GM19328 (cell line): ENCODE results near the gene DLG1.
"Not testable (repeated sequence)": the region's sequence is repeated elsewhere in the genome, so short reads cannot be mapped to it uniquely, and the experiment has no call there.

Source experiments
- ATAC-seq: cut with Tn5 transposase; IDR thresholded peaks from one replicate; pipeline ENCODE4 v1.9.1; 2021; ENCODE audit warnings: mild to moderate bottlenecking, moderate library complexity; ENCODE audit not compliant: unreplicated experiment

DLG1 gene

DNA sequence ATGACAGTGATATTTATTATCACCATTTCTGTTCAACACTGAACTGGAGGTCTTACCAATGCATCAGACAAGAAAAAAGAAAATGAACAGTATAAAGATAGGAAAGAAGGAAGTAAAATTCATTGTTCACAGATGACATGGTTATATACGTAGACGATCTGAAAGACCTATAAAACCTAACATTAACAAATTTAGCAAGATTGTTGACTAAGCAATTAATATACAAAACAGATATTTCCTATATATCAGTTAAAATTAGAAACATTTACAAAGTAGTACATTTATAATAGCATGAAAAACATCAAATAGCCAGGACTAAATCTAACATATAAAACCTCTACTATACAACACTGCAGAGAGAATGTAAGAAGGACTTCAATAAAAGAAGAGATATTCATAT lies 176.0 kb downstream of the DLG1 start:
- no peak for ATAC-seq

GRCh38 chr3:197117114-197117513 lies 181.3 kb downstream of the DLG1 start:
- no peak for ATAC-seq

GRCh38 chr3:197114007-197114406 lies 184.4 kb downstream of the DLG1 start:
- no peak for ATAC-seq

GRCh38 chr3:197111685-197112084 lies 186.7 kb downstream of the DLG1 start:
- ATAC-seq, result no peak

DNA sequence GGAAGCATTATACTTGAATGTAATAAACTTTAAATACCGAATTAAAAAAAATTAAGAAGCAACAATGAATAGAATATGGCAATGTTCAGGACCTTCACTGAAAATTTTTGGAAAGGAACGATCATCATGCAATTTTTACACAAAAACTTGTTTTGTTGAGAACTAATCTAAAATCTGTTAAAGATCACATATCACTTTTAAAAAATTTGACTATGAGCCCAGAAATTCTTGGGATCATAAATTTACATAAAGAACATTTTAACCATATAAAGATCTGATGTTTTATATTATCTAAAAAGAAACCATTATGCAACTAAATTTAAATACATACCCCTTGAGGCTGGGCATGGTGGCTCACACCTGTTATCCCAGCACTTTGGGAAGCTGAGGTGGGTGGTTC lies 192.6 kb downstream of the DLG1 start:
- ATAC-seq, result no peak

DNA sequence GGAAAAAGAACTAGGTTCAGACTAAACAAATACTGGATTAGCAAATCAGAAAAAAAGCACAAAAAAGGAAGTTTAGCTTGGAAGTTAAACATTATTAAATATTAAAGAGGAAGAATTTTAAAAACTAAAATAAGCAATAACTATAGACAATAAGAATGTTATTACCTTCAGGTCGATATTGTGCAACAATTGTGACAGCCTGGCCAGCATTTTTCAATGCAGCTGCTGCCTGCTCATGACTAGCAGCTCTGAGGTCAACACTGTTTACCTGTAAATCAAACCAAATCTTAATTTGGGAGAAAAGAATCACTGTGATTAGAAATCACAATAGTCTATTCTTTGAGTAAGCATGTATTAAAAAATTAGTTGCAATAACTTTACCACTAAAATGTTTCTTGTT lies 193.7 kb downstream of the DLG1 start:
- no peak for ATAC-seq

DNA sequence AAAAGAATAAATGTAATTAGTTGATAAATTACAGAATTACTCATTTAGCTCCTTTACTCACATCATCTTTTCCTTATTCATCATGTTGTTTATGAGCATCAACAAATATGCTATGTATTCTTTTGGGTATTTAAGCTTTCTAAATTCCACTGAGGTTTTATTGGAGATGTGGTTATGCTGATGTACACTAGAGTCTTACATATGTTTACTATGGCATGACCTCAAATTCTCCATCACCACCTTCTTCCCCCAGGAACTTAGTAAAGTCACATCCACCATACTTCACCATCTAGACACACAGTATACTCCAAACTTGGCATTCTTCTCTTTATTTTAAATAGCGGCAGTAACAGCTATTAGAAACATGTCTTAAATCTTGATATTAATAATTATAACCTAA lies 194.6 kb downstream of the DLG1 start:
- ATAC-seq, result no peak

DNA sequence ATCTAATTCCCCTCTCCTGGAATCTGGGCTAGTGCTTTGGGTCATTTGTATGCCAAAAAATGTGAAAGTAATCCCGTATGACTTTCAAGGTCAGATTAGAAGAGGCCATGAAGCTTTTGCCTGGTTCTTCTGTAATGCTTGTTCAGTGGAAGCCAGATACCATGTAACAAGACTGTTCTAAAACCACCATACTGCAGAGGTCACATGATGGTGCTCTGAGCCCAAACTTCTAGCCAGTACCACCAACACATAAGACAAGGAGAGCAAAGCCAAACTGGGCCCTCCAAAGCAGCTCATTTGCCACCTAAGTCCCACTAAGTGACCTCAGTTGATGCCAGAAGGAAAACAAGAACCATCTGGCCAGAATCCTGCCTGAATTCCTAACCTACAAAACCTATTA lies 204.5 kb downstream of the DLG1 start:
- no peak for ATAC-seq

DNA sequence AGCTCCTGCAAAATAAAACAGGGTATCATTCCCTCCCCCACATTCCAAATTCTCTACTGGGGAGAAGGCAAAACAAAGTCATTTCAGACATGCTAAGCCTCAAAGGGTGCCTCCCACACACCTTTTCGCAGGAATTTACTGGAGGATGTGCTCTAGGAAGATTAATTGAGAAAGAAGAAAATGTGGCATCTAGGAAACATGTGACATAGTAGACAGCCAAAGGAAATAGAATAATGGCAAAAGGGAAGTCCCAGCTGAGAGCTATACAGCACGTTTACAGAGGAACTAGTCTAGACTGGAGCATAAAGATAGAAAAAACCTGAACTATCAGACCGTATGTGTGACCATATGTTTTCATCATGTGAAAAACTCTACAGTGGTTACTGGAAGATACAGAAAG lies 210.0 kb downstream of the DLG1 start:
- no peak for ATAC-seq

GRCh38 chr3:197085137-197085536 lies 213.3 kb downstream of the DLG1 start:
- no peak for ATAC-seq

DNA sequence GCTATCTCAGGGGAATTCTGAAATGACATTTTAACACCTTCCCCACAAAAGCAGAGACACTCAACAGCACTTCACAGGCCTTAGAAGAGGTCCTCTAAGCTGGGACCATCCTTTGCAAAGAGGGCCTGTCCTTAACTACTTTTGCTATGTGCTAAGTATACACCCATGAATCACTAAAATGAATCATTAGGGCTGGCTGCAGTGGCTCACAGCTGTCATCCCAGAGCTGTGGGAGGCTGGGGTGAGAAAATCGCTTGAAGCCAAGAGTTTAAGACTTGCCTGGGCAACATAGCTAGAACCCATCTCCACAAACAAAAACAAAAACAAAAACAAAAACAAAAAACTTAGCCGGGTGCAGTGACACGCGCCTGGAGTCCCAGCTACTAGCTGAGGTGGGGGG lies 214.9 kb downstream of the DLG1 start:
- no peak for ATAC-seq

DNA sequence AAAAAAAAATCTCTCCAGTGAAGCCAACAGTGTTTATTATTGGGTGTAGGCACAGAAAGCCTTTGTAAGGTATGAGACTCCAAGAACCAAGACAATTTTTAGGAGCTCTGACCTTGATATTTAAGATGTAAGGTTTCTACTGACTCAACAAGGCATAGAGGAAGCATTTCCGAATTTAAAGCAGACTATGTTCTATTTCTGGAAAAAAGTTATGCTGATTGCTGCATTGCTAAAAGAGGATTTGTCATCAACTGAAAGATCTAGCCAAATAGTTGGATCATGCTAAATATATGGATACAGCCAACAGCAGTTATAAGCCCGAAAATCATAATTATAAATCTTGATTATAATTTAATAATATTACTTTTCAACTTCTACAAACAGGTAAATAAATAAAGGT lies 215.5 kb downstream of the DLG1 start:
- no peak for ATAC-seq

DNA sequence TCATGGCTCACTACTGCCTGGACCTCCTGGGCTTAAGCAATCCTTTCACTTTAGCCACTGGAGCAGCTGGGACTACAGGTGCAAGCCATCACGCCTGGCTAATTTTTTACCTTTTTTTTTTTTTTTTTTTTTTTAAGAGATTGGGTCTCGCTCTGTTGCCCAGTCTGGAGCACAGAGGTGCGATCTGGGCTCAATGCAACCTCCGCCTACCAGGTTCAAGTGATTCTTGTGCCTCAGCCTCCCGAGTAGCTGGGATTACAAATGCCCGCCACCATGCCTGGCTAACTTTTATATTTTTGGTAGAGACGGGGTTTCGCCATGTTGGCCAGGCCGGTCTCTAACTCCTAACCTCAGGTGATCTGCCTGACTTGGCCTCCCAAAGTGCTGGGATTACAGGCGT lies 218.1 kb downstream of the DLG1 start:
- ATAC-seq, result no peak

GRCh38 chr3:197076415-197076814 lies 222.0 kb downstream of the DLG1 start:
- no peak for ATAC-seq

DNA sequence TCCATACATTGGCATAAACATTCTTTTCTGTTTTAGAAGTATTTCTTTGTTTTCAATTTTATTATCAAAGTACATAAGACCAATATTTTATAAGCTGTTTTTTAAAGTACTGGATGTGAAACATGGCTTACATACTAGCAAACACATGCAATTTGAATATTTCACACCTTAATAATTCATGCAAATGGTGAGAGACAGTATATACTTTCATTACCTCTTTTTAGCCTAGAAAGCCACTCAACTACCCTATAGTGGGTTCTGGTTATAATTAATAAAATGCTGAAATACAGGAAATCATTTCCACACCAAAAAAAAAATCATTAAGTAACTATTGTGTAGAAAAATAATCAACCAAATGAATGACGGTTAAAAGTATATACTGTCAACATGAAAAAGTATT lies 230.3 kb downstream of the DLG1 start:
- no peak for ATAC-seq

GRCh38 chr3:197064771-197065170 lies 233.6 kb downstream of the DLG1 start:
- no peak for ATAC-seq

DNA sequence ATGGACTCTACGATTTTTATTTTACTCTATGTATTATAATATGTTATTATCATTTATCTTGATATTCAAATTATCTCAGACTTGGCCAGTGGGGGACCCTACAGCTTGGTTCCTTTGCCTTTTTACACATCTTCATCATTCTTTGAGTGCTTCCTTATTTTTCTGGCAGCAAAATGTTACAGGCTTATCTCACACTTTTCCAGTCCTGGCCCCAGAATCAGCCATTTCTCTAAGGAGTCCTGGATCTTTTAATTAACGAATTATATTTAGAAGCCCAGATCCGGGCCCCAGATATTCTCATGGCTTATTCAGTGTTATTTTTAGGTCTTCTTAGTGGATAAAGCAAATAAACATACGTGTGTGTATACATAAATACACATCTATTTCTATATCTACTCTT lies 236.0 kb downstream of the DLG1 start:
- no peak for ATAC-seq

DNA sequence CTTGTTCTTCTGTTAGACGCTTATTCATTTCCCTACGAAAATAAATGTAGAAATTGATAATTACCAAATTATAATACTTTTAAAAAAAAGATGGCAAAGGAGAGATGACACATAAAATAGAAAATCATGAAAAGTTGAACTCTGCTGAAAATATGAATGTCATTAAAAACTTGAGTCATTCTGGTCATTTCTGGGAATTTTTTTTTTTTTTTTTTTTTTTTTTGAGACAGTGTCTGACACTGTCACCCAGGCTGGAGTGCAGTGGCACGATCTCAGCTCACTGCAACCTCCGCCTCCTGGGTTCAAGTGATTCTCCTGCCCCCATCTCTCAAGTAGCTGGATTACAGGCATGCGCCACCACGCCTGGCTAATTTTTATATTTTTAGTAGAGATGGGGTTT lies 246.8 kb downstream of the DLG1 start:
- not testable (repeated sequence) for ATAC-seq

GRCh38 chr3:197050511-197050910 lies 247.9 kb downstream of the DLG1 start:
- ATAC-seq, result no peak

- ATAC-seq, result no peak
Observed at GRCh38 chr3:197042539-197042938, 255.9 kb downstream of the DLG1 start.

- ATAC-seq, result no peak
Observed at GRCh38 chr3:197041875-197042488, 256.4 kb downstream of the DLG1 start.

DNA sequence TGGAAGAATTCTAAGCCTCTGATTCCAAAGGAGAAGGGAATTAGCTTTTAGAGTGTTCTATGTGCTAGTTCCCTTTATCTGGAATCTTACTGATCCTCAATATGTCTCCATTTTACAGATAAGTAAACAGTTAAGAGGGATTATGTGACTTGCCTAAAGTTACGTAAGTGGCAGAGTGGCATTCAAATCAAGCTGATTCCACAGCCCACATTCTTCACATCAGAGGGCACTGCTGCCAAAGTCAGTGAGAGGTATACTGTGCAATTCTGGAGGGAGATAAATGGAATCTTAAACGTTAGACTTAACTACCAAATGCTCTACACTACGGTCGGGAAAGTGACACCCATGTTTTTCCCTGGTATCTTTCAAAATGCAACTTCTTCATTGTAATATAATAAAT lies 257.8 kb downstream of the DLG1 start:
- no peak for ATAC-seq

DNA sequence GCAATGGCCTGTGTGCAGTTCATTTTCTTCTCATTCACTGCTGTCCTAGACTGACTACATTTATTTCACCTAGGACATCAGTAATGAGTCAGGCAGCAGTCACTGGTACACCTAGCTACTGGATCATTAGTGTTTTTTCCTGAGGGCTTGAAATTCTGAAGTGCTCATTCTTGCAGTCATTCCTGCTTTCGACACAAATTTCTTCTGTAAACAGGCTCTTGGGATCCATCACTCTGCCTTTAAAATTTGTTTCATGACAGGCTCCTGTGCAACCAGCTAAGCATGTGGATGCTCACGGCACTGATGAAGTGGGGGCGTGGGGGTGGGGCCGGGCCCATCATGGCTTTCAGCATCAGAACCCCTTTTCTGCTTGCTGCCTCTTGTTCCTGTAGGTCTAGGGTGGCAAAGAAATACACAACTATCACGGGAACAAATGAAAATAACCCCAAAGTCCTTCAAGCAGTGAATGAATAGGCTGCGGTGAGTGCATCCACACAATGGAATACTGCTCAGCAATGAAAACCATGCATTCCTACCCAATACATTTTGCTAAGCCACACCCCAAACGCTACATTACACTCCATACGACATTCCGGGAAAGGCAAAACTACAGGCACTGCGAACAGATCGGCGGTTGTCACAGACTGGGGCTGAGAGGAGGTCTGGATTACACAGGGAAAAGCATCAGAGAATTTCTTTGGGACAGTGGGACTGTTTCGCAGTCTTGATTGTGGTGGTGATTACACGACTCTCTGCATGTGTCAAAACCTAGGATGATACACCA lies 259.5 kb downstream of the DLG1 start:
- ATAC-seq, result no peak
